ENCODE measurements around the gene SYPL2.

- no peak for TF ChIP-seq CTCF (IDR thresholded peaks at IDR 0.05; ENCODE audit: low read depth, low read length, poor library complexity, severe bottlenecking)
- TF ChIP-seq EZH2phosphoT487 (IDR thresholded peaks at IDR 0.05; ENCODE audit: borderline replicate concordance, low read length): no peak
Measured at GRCh38 chr1:109497449-109498160, 31.3 kb downstream of the SYPL2 start.
